ENCODE measurements around the gene ZNF90. TPM values are rescaled to one million over a fixed set of nuclear protein-coding genes. Genes with fewer than 3 reads are reported as not detected.
"Not testable (repeated sequence)": the region's sequence is repeated elsewhere in the genome, so short reads cannot be mapped to it uniquely, and the experiment has no call there.

The ZNF90 gene
- total RNA-seq, 4 donors from 2014 or later: 15.3 to 29.0 (median 17.4) TPM

DNA sequence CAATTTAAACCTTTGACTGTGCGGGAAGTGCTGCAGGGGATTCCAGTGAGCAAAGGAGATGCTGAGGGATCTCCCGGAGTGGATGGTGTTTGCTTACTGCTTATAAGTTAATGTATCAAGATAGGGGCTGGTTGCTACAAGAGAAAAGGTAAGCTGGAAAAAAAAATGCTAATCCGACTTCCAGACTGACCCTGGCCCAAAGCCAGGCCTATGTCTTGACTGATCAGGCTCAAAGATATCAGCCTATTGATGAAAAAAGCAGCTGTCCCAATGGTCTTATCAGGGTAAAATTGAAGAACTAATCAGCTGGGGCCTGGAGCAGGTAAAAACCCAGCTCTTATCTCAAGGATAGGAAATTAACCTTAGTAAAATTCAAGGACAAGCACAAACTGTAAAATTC lies 10.9 kb upstream of the ZNF90 start:
- DNase-seq: no peak
- H3K4me1 ChIP-seq: peaks cover 16 to 32% of the 10 kb centered on the region in 2 donors
- no peaks in the 10 kb centered on the region for H3K27me3 ChIP-seq
- no peak overlapping the region for H3K27ac ChIP-seq
- WGBS, 2 donors: 67 to 71% methylated on average over 3 of the region's 3 CpGs
- no peaks in the 10 kb centered on the region for H3K9me3 ChIP-seq
- H3K36me3 ChIP-seq: no peaks in the 10 kb centered on the region
- intact Hi-C loops (cut with DNase I): no loop called here
- TF ChIP-seq, protein P1, sequence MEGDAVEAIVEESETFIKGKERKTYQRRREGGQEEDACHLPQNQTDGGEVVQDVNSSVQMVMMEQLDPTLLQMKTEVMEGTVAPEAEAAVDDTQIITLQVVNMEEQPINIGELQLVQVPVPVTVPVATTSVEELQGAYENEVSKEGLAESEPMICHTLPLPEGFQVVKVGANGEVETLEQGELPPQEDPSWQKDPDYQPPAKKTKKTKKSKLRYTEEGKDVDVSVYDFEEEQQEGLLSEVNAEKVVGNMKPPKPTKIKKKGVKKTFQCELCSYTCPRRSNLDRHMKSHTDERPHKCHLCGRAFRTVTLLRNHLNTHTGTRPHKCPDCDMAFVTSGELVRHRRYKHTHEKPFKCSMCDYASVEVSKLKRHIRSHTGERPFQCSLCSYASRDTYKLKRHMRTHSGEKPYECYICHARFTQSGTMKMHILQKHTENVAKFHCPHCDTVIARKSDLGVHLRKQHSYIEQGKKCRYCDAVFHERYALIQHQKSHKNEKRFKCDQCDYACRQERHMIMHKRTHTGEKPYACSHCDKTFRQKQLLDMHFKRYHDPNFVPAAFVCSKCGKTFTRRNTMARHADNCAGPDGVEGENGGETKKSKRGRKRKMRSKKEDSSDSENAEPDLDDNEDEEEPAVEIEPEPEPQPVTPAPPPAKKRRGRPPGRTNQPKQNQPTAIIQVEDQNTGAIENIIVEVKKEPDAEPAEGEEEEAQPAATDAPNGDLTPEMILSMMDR (IDR thresholded peaks at IDR 0.05): no peak
- no peak for TF ChIP-seq POLR2A (IDR thresholded peaks at IDR 0.05)
- H3K4me3 ChIP-seq (replicated peaks in 1 of 3): no peak overlapping the region

DNA sequence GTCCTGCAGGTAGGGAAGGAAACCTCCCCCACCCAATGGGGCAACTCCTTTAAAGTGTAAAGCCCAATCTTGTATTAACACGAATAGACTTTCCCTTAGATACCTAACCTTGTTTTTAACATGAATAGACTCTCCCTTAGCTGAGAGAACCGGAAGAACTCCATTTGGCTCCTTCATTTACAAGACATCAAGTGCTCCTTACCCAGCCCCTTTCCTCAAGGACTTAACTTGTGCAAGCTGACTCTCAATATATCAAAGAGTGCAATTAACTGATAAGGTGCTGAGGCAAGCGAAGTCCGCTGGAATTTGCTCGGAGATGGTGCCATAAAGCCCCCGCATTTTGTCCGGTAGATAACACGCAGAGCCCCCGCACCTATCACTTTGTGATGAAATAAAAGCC lies 9.9 kb upstream of the ZNF90 start:
- peaks cover 16 to 36% of the 10 kb centered on the region in 2 donors for H3K4me1 ChIP-seq
- no peak for DNase-seq
- no peaks in the 10 kb centered on the region for H3K9me3 ChIP-seq
- WGBS, 2 donors: 9 to 26% methylated on average over 9 of the region's 9 CpGs
- no peak overlapping the region for H3K4me3 ChIP-seq (replicated peaks in 1 of 3)
- no peaks in the 10 kb centered on the region for H3K27me3 ChIP-seq
- TF ChIP-seq, protein P1 (IDR thresholded peaks at IDR 0.05): no peak
- no peak for TF ChIP-seq POLR2A (IDR thresholded peaks at IDR 0.05)
- intact Hi-C loops (cut with DNase I): no loop called here
- H3K27ac ChIP-seq: no peak overlapping the region
- H3K36me3 ChIP-seq: no peaks in the 10 kb centered on the region

DNA sequence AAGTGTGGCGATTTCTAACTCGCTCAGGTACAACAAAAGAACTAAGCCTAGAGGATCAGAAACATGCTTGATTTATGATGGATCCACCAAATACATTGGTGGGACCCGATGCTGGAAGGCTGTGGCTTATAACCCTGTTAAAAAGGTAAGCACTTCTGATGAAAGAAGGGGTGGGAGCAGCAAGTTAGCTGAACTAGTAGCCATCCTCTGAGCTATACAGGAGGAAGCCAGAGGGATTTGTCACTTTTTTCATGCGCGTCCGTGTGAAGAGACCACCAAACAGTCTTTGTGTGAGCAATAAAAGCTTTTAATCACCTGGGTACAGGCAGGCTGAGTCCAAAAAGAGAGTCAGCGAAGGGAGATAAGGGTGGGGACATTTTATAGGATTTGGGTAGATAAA lies 9.2 kb upstream of the ZNF90 start:
- H3K4me1 ChIP-seq: peaks cover 19 to 41% of the 10 kb centered on the region in 2 donors
- H3K36me3 ChIP-seq; H3K4me3 ChIP-seq (replicated peaks in 1 of 3); DNase-seq; H3K27ac ChIP-seq; intact Hi-C loops (cut with DNase I); H3K27me3 ChIP-seq; H3K9me3 ChIP-seq: not testable (repeated sequence)
- 46 to 50% methylated on average over 7 of the region's 7 CpGs for WGBS, 2 donors

DNA sequence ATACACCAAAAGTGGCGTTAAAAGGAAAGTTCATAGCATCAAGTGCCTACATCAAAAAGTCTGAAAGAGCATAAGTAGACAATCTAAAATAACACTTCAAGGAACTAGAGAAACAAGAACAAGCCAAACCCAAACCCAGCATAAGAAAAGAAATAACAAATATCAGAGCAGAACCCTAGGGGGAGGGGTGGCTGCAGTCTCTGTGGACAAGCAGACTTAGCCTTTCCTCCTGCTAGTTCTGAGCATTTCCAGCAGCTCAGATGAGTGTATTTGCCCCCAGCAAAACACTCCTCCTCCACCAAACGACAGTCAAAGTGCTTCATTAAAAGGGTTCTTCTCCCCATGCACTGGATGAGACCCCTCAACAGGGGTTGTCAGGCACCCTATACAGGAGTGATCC lies 7.1 kb upstream of the ZNF90 start:
- Histone ChIP-seq H3K4me3 (replicated peaks in 1 of 3) (no peak overlapping the region), H3K36me3 (no peaks in the 10 kb centered on the region), H3K9me3 (no peaks in the 10 kb centered on the region), H3K27ac (peak overlapping the region; percentile 52 to 79 (median 71)), H3K4me1 (peaks cover 19 to 38% of the 10 kb centered on the region in 2 donors), H3K27me3 (no peaks in the 10 kb centered on the region)
- DNase-seq: peak; percentile 87 to 91
- TF ChIP-seq POLR2A (IDR thresholded peaks at IDR 0.05): no peak
- TF ChIP-seq, protein P1 (IDR thresholded peaks at IDR 0.05): no peak
- intact Hi-C loops (cut with DNase I): no loop called here
- WGBS, 2 donors: 27 to 29% methylated on average over 2 of the region's 2 CpGs

DNA sequence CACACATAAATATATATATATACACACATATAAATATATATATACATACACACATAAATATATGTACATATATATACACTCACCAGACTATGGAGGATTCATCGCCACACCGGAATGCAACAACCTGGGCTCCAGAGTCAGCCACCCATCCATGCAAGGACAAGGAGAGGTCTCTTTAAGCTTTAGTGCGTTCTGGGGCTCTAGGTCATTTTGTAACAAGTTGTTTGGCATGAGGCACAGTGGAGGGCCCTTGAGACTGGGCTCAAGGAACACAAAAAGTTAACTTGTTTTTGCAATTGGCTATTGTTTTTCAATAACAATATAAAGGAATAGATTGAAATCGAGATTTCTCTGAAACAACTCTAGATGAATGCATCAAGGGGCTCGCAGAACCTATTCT lies 4.9 kb upstream of the ZNF90 start:
- peak; percentile 79 to 80 for DNase-seq
- Histone ChIP-seq H3K9me3 (no peaks in the 10 kb centered on the region), H3K4me3 (replicated peaks in 1 of 3) (no peak overlapping the region), H3K27me3 (no peaks in the 10 kb centered on the region), H3K27ac (no peak overlapping the region), H3K4me1 (peaks cover 19 to 36% of the 10 kb centered on the region in 2 donors), H3K36me3 (no peaks in the 10 kb centered on the region)
- 38 to 43% methylated on average over 5 of the region's 5 CpGs for WGBS, 2 donors
- intact Hi-C loops (cut with DNase I): no loop called here
- TF ChIP-seq, protein P1 (IDR thresholded peaks at IDR 0.05): no peak
- no peak for TF ChIP-seq POLR2A (IDR thresholded peaks at IDR 0.05)

DNA sequence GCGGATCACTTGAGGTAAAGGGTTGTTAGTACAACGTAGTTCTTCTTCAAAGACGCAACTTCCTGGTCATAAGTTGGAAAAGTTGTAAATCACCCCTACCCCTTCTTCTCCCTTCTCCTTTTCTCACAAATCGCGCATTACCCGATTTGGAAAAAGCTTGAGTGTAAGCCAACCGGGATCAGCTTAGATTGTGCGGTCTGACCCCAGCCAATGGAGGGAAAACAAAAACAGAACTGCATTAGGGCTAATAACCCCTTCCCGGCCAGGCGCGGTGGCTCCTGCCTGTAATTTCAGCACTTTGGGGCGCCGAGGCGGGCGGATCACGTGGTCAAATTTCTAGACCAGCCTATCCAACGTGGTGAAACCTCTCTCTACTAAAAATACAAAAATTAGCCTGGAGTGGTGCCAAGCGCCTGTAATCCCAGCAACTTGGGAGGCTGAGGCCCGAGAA lies 806 bp downstream of the ZNF90 start:
- Histone ChIP-seq H3K27ac (peak overlapping the region in 2 of 3 donors; percentile 61 to 73), H3K36me3 (no peaks in the 10 kb centered on the region), H3K4me3 (replicated peaks in 1 of 3) (peak overlapping the region; percentile 22 to 67 (median 45)), H3K27me3 (no peaks in the 10 kb centered on the region), H3K9me3 (no peaks in the 10 kb centered on the region), H3K4me1 (peaks cover 8 to 21% of the 10 kb centered on the region in 2 donors)
- peak; percentile 63 to 68 for DNase-seq
- TF ChIP-seq, protein P1 (IDR thresholded peaks at IDR 0.05): no peak
- peak in 1 of 2 donors; percentile 37 for TF ChIP-seq POLR2A (IDR thresholded peaks at IDR 0.05)
- intact Hi-C loops (cut with DNase I): no loop called here
- WGBS, 2 donors: 1 to 7% methylated on average over 19 of the region's 19 CpGs

Data from thyroid gland (tissue), 4 donors.